ENCODE data around the gene COBL. TPM values are rescaled to one million over a fixed set of nuclear protein-coding genes. Genes with fewer than 3 reads are reported as not detected.

Gene COBL
- total RNA-seq, 1 experiment from 2014 or later, result 52.3 TPM

GRCh38 chr7:51306761-51307160 is 9.8 kb downstream of the COBL start:
- H3K27ac Mint-ChIP-seq, result no peak overlapping the region; a peak in 1 of 7 replicates
- Histone ChIP-seq H3K9me3 (ENCODE audit: control insufficient read depth, low read depth, low read length) (no peaks in the 10 kb centered on the region), H4K20me1 (ENCODE audit: control insufficient read depth, insufficient read depth, insufficient read length) (no peaks in the 10 kb centered on the region), H3K27me3 (ENCODE audit: insufficient read depth, low read length) (no peaks in the 10 kb centered on the region), H2BK15ac (ENCODE audit: low read depth, low read length) (no peak overlapping the region), H3K4me2 (ENCODE audit: insufficient read depth, insufficient read length, low read length) (no peak overlapping the region), H3K18ac (ENCODE audit: insufficient read length, low read depth, low read length) (no peak overlapping the region), H2AFZ (ENCODE audit: low read length) (no peak overlapping the region), H2BK120ac (ENCODE audit: low read depth, low read length, poor library complexity, severe bottlenecking) (no peak overlapping the region), H4K8ac (replicated peaks; ENCODE audit: insufficient read length, low read depth, low read length) (no peak overlapping the region), H3T11ph (ENCODE audit: low read length) (no peak overlapping the region), H2AK5ac (ENCODE audit: insufficient read length, low read length) (no peak overlapping the region), H4K91ac (ENCODE audit: insufficient read length, low read depth, low read length) (no peak overlapping the region), H2BK20ac (ENCODE audit: low read depth, low read length, poor library complexity, severe bottlenecking) (no peak overlapping the region), H3K23ac (ENCODE audit: insufficient read length, low read depth, low read length) (no peak overlapping the region), H2BK5ac (ENCODE audit: insufficient read length, low read length) (no peak overlapping the region), H3K9ac (ENCODE audit: extremely low read depth, insufficient read length, low read length) (no peak overlapping the region), H3K4ac (ENCODE audit: low read depth, low read length) (no peak overlapping the region), H3K4me1 (ENCODE audit: insufficient read depth, low read length) (peaks cover 5% of the 10 kb centered on the region; the same call in 1 of the 2 replicates), H3K79me1 (ENCODE audit: insufficient read depth, low read depth, low read length, poor library complexity, severe bottlenecking) (no peaks in the 10 kb centered on the region), H2BK12ac (ENCODE audit: insufficient read length, low read depth, low read length) (no peak overlapping the region), H3K56ac (ENCODE audit: insufficient read length, low read depth, low read length) (no peak overlapping the region), H3K23me2 (ENCODE audit: insufficient read length, low read depth, low read length, poor library complexity, severe bottlenecking) (no peaks in the 10 kb centered on the region), H3K27ac (ENCODE audit: insufficient read length, low read depth, low read length) (no peak overlapping the region), H3K79me2 (ENCODE audit: insufficient read depth, low read length) (no peaks in the 10 kb centered on the region; the same call in 1 of the 2 replicates), H3K14ac (ENCODE audit: insufficient read depth, low read length) (no peak overlapping the region), H4K5ac (ENCODE audit: insufficient read length, low read depth, low read length) (no peak overlapping the region)
- peaks cover 72 to 82% of the 10 kb centered on the region in 2 experiments for H3K4me1 Mint-ChIP-seq
- H3K27me3 Mint-ChIP-seq (ENCODE audit: low read depth), result no peaks in the 10 kb centered on the region
- no peak for DNase-seq
- TF ChIP-seq CTCF (conservative IDR thresholded peaks at IDR 0.05), result no peak
- no peak overlapping the region for H3K4me3 Mint-ChIP-seq
- H3K9me3 Mint-ChIP-seq, result no peaks in the 10 kb centered on the region
- H3K36me3 Mint-ChIP-seq (ENCODE audit: insufficient read depth in 1 of 3, low read depth in 3 of 3), result no peaks in the 10 kb centered on the region; a peak in 1 of 7 replicates
- no CpG with 5 or more reads among the region's 9 CpGs for WGBS (ENCODE audit: extremely low coverage, insufficient read length, low lambda C conversion rate)

All from H9 (cell line).